Measurements from ENCODE around the gene REC8. TPM values are rescaled to one million over a fixed set of nuclear protein-coding genes. Genes with fewer than 3 reads are reported as not detected.

The REC8 gene
- total RNA-seq, 1 experiment from 2014 or later: 7.6 TPM

DNA sequence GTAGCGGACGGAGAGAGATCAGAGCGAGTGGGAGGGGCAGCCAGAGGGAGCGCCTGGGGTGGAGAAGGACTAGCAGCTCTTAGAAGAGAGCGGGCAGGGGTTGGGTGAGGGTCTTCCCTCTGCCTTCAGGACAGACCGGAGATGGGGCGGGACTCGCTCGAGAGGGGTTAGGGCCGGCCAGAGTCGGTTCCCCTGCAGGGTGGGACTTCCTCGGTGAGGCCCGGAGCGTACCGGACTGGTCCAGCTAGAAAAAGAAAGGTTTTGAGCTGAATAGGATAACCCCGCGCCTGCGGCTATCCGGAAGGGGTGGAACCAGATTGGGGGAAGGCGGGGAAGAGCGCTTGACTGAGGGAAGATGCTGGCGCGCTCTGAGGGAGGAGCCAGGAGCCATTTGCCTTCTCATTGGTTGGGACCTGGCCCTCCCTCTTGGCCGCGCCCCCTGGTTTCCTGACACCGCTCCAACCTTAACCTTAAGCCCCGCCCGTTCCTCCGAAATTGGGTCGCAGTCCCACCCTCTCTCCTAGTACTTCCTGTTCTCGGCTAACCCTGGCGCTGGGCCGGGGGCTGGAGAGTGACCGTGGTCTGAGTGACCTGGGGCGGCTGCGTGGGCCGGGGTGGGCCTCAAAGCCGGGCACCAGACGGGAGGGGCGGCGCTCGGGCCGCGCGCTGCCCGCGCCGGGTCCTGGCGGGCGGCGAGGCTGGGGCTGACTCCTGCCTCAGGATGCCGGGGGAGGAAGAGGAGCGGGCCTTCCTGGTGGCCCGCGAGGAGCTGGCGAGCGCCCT is 24.7 kb upstream of the REC8 start, which contains the start of gene RNF31 (continued):
- TF ChIP-seq, protein P1, sequence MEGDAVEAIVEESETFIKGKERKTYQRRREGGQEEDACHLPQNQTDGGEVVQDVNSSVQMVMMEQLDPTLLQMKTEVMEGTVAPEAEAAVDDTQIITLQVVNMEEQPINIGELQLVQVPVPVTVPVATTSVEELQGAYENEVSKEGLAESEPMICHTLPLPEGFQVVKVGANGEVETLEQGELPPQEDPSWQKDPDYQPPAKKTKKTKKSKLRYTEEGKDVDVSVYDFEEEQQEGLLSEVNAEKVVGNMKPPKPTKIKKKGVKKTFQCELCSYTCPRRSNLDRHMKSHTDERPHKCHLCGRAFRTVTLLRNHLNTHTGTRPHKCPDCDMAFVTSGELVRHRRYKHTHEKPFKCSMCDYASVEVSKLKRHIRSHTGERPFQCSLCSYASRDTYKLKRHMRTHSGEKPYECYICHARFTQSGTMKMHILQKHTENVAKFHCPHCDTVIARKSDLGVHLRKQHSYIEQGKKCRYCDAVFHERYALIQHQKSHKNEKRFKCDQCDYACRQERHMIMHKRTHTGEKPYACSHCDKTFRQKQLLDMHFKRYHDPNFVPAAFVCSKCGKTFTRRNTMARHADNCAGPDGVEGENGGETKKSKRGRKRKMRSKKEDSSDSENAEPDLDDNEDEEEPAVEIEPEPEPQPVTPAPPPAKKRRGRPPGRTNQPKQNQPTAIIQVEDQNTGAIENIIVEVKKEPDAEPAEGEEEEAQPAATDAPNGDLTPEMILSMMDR (IDR thresholded peaks at IDR 0.05 in 2 of 3, conservative IDR thresholded peaks at IDR 0.05 in 1 of 3; ENCODE audit: borderline replicate concordance in 1 of 3, insufficient read depth in 1 of 3, low read depth in 2 of 3, low read length in 2 of 3): no peak
- TF ChIP-seq EZH2 (IDR thresholded peaks at IDR 0.05): no peak

GRCh38 chr14:24147761-24148428 is 24.0 kb upstream of the REC8 start:
- Histone ChIP-seq H3K9me3 (ENCODE audit: control insufficient read depth in 1 of 2, insufficient read depth in 1 of 2, low read depth in 1 of 2, low read length in 2 of 2) (no peaks in the 10 kb centered on the region), H3K4me1 (ENCODE audit: control insufficient read depth in 1 of 2, insufficient read depth in 2 of 2, low read length in 2 of 2) (peaks cover 13 to 17% of the 10 kb centered on the region in 2 experiments), H3K4me3 (replicated peaks in 1 of 2; ENCODE audit: low read depth in 1 of 2, low read length in 2 of 2) (peak overlapping the region; percentile 97 to 99), H3K9ac (ENCODE audit: low read length) (peak overlapping the region; percentile 86), H3K36me3 (ENCODE audit: control insufficient read depth in 1 of 2, insufficient read depth in 2 of 2, low read length in 2 of 2) (peaks cover 35 to 40% of the 10 kb centered on the region in 2 experiments), H3K27ac (ENCODE audit: low read depth, low read length) (peak overlapping the region; percentile 95), H3K27me3 (ENCODE audit: insufficient read depth, low read length) (no peaks in the 10 kb centered on the region), H4K20me1 (ENCODE audit: insufficient read depth) (no peaks in the 10 kb centered on the region), H3K9me2 (ENCODE audit: insufficient read depth) (no peaks in the 10 kb centered on the region), H3K4me2 (ENCODE audit: low read length) (peak overlapping the region; percentile 92), H2AFZ (ENCODE audit: low read depth, low read length, poor library complexity, severe bottlenecking) (no peak overlapping the region), H3K79me2 (ENCODE audit: insufficient read depth, low read length) (peaks cover 58% of the 10 kb centered on the region)
- intact Hi-C loops (cut with micrococcal nuclease): no loop called here
- ATAC-seq (no peak), DNase-seq (ENCODE audit: low read depth, low spot score) (no peak)
- TF ChIP-seq ZFX (IDR thresholded peaks at IDR 0.05): peak; percentile 66; the same call in 1 of the 2 replicates
- TF ChIP-seq EZH2phosphoT487 (IDR thresholded peaks at IDR 0.05; ENCODE audit: borderline replicate concordance): no peak
- RAD21 ChIA-PET (ENCODE audit: low non-redundant PET in 1 of 2, low total read pairs in 2 of 2, uncharacterized antibody in 2 of 2, unreplicated experiment in 2 of 2): no interaction called here
- POLR2A ChIA-PET: interaction anchor here (2.0 kb wide), 1 partner anchor 13 kb away, joined by 18 read pairs; the partner anchor contains the start of gene IRF9
- CTCF ChIA-PET: interaction anchor here (2.1 to 3.9 kb wide), 2 partner anchors 13 to 90 kb away, joined by 7 to 19 read pairs; partner anchors contain the start of gene IRF9
- TSS peak; percentile 51 for BruUV-seq (replicated peaks)

Data from HCT116 (cell line).